HG02943 (cell line): Measurements from ENCODE around the gene ARHGEF10L.

ENCODE experiments used
- ATAC-seq: cut with Tn5 transposase; IDR thresholded peaks from one replicate; pipeline ENCODE4 v1.9.1; 2021; ENCODE audit warnings: mild to moderate bottlenecking, low read depth, moderate library complexity; ENCODE audit not compliant: unreplicated experiment

Gene ARHGEF10L

DNA sequence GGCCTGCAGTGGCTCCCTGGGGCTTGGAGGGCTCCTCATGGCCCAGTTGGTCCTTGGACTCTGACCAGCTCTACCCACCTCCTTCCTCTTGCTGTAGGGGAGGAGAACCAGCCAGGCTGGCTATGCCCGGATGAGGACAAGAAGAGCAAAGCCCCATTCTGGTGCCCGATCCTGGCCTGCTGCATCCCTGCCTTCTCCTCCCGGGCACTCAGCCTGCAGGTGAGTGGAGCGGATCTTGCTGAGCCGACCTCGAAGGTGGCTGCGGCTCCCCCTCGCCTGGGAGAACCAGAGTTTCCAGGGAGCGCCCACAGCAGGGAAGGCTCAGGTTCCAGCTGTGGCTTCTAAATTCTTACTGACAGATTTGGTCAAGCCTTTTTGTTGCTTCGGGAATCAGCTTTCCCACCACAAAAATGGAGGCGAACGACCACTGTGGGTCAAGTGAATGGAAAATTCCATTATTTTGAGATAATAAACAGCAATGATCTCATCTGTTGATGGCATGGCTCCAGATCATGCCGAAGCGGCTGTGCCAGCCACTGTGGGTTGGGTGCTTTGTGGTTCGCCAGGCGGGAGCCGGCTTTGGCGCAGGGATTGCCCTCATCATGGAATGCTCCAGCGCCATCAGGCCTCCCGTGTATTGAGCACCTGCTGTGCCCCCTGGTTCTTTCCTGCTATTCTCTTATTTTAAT is 109.1 kb downstream of the ARHGEF10L start:
- ATAC-seq, result no peak

DNA sequence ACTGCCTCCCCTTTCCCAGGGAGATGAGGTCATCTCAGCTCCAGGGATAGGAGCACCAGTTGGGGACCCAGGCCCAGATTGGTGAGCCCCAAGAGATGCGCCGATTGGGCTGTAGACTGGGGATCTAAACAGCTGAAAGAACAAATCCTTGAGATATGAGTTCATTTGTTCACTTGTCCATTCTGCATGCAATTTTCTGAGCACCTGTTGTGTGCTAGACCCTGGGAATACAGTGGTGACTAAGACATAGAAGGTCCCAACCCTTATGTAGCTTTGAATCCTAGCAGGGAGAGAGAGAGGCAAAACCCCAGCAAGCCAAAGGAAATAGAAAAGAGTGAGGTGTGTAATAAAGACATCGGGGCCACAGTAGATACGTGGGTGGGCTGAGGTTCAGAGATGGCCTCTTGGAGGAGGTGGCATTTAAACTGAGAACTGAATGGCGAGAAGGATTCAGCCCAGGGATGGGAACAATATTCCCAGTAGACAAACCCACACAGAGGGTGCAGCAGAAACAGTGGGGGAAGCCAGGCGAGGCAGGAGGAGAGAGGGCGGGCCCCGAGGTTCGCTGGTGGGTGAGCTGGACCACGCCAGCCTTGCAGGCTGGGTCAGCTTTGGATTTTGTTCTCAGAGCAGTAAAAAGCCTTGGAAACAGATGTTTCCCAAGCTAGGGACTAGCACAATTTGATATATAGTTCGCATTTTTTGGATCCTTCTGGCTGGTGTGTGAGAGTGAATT is 110.0 kb downstream of the ARHGEF10L start:
- ATAC-seq, result no peak

DNA sequence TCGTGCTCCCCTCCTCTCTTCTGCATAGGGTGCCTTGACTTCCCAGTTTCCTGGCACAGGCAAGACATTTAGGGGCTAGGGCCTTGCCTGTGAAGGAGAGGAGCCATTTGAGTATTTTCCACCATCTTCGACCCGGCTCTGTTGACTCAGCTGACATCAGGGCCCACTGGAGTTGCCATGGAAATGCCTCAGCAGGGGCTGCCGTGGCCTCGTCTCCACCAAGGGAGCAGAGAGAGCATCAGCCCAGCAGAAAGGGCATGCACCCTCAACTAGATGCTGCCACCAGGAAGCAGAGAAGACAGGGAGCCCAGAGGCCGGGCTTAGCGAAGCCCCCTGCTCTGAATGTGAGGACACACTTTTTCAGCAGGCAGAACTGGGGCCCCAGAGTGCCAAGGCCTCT is 113.8 kb downstream of the ARHGEF10L start:
- no peak for ATAC-seq

DNA sequence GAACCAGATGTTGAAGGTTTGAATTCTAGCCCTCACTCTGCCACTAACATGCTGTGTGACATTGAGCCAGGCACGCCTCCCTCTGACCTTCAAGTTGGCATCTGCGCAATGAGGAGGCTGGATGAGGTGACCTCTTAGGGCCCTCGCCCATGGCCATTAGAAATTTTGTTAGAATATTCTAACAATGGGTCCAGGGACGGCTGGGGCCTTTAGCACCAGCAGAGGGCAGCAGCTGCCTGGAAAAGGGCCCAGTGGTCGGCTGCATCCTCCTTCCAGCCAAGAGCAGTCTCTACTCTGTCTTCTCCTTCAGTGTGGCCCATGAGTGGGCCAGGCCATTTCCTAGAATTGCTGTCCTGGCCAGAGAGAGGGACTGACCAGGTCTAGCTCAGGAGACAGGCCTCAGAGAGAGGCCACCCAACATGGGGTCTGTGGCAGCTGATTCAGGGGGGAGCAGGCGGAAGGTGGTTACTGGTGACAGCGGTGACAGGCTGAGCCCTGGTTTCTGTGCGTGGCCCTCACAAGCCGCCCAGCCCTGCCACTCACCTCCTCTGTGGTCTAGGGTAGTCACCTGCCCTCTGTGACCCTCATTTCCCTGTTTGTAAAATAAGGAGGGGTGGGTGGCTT is 114.3 kb downstream of the ARHGEF10L start:
- no peak for ATAC-seq

DNA sequence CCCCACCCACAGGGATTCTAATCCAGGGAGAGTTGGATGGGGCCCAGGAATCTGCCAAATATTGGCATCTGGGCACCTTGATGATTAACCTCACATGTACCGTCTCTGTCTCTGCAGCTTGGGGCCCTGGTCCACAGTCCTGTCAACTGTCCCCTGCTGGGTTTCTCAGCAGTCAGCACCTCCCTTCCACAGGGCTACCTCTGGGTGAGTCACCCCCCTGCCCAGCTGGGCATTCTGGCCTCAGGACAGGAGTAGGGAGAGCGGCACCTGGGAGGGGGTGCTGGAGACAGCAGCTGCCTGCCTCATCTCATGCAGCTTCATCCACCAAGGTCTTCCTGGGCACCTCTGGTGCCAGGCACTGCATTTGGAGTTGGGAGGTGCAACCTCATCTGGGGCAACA is 115.0 kb downstream of the ARHGEF10L start:
- no peak for ATAC-seq

DNA sequence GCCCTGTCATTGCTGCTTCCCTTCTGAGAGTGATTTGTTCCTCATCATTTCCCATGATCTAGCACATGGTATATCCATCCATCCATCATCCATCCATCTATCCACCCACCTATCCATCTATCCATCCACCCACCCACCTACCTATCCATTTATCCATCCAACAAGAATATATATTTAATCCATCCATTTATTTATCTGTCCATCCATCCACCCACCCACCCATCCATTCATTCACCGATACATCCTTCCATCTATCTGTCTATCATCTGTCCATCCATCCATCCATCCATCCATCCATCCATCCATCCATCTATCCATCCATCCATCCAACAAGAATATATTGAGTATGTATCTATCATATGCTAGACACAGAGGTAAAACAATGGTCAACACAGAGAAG is 115.7 kb downstream of the ARHGEF10L start:
- ATAC-seq, result no peak

DNA sequence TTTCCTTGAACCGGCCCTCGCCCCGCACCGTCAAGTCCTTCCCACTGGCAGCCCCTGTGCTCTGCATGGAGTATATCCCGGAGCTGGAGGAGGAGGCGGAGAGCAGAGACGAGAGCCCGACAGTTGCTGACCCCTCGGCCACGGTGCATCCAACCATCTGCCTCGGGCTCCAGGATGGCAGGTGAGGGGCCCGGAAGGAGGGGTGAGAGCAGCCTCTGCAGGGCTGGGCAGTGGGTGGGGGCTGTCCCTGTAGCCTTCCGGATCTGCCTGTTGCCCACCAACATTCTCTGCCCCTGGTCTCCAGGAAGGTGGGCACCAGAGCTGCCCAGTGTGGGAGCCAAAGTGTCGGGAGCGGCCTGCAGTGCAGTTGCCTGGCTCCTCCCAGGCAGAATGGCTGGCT is 116.4 kb downstream of the ARHGEF10L start:
- ATAC-seq, result no peak

DNA sequence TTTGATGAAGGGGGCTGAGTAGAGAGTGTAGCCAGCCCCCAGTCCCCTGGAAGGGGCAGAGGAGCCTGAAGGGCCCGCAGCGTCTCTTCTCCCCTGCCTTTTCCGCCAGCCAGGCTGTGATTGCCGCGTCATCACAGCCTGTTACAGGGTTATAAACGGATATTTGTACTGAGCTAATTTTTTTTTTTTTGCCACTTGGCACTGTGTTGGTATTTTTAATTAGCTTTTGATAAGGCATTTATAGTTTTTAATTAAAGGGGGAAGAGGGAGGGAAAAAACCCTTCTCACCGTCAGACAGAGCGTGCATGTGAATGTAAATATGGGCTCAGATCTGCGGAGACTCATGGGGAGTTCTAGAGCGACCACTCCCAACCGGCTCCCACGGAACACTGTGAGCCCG is 117.9 kb downstream of the ARHGEF10L start:
- no peak for ATAC-seq

DNA sequence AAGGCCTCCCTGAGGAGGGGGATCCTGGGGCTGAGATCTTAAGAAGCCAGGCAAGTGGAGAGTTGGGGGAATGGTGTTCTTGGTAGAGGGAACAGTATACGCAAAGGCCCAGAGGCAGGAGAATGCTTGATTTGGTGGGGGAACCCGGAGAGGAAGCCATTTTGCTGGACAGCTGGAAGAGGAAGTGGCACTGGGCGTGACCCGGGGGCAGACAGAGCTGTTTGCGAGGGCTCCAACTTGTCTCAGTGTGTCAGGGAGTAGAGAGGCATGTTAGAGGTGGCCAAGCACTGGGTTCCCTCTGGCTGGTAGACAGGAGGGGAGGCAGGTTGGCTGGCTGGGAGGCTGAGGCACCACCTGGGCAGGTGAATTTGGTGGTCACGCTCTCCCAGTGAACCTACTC is 119.3 kb downstream of the ARHGEF10L start:
- no peak for ATAC-seq

DNA sequence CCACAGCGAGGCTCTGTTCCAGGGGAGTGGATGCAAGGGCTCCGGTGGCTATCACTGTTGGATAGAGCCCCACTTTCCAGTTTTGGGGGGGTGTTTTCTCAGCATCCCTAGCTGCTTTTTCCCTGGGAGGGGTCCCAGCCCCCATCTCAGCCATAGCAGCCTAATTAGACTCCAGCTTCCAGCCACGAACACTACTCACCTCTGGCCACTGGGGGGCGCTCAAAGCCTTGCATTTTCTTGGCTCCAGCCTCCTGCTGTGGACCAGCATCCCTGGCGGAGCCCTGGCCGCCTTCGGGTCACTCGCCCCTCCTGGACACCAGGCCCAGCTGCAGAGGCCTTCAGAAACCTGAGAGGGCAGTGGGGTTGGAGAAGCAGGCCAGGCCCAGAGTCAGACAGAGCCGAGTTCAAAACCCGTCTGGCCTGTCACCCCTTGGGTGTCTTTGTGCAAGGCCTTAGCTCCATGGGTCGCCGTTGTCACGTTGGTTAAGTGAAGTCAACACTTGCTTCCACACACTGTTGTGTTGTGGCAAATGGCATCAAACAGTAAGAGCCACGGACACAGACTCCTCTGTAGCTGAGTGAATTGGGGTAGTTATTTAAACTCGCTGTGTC is 122.2 kb downstream of the ARHGEF10L start:
- no peak for ATAC-seq

DNA sequence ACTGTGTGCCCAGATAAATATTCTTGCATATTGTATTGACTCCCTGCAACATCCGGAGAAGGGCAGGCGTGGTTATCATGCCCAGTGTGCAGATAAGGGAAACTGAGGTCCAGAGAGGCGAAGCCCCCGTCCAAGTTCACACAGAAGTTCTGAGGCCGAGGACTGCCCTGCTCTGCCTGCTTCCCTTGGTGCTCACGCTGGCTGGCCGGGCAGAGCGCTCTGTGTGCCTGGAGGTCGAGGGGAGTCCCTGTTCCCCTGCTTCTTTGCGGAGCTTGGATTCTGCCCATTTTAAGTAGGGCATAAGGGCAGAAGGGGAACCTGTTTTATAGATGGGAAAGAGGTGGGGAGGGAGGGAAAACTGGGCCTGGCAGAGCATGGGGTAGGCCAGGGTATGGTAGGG is 122.8 kb downstream of the ARHGEF10L start:
- no peak for ATAC-seq

DNA sequence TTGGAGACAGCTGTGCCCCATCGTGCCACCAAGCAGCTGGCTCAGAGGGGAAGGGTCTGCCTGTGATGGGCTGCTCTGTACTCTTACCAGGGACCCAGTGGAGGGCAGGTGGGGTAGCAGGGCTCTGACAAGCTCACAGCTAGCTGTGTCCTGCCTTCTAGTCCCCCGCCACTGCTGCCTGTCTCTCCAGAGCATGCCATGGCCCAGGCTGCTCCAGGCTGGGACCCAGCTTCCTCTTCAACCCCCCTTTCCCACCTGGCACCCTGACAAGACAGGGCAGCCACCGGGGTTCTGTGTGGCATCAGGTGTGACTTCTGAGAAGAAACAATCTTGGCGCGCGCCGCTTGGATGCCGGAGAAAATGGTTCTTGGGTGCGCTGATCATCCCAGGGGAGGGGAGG is 123.3 kb downstream of the ARHGEF10L start:
- no peak for ATAC-seq

DNA sequence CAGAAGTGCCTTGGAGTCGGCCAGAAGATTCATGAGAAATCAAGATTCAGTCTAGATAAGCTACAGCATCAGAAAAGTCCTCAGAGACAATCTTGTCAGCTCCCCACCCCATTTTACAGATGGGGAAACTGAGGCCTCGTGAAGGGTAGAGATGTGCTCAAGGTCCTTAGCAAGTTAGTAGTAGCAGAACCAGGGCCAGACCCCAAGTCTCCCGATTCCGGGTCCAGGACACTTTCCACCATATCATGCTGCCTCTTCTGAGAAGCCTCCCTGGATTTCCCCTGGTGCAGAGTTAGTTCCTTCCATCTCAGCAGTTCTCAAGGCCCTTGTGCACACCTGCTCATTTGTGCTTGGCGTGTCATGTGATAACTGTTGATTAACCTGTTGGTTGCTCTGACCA is 124.1 kb downstream of the ARHGEF10L start:
- ATAC-seq, result no peak

DNA sequence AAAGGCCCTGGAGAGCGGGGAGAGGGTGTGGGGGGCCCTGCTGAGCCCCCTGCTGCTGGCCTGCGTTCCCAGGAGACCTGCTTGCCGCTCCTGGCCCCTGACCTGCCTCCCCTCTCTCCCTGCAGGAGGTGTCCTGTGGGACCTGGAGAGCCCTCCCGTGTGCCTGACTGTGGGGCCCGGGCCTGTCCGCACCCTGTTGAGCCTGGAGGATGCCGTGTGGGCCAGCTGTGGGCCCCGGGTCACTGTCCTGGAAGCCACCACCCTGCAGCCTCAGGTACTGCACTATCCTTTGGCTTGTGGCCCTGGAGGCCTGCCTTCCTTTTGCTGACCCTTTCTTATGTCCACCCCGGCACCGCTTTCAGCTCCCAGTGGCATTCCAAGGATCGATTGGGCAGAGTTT is 124.8 kb downstream of the ARHGEF10L start:
- no peak for ATAC-seq

DNA sequence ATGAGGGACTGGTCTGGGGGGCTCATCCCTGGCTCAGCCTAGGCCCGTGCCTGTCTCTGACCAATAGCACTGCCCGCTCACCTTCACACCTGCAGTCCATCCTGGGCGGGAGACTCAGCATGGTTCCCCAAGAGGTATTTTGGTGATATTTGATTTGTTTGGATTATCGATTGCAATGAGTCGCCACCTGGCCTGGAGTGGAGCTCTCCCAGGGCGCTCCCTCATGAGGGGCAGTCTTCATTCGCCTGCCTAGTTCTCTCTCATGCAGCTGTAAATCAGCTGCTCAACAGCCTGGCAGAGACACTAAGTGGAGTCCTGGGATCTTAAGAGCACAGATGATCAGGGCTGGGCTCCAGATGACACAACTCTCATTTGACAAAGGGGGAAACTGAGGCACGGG is 125.6 kb downstream of the ARHGEF10L start:
- no peak for ATAC-seq

DNA sequence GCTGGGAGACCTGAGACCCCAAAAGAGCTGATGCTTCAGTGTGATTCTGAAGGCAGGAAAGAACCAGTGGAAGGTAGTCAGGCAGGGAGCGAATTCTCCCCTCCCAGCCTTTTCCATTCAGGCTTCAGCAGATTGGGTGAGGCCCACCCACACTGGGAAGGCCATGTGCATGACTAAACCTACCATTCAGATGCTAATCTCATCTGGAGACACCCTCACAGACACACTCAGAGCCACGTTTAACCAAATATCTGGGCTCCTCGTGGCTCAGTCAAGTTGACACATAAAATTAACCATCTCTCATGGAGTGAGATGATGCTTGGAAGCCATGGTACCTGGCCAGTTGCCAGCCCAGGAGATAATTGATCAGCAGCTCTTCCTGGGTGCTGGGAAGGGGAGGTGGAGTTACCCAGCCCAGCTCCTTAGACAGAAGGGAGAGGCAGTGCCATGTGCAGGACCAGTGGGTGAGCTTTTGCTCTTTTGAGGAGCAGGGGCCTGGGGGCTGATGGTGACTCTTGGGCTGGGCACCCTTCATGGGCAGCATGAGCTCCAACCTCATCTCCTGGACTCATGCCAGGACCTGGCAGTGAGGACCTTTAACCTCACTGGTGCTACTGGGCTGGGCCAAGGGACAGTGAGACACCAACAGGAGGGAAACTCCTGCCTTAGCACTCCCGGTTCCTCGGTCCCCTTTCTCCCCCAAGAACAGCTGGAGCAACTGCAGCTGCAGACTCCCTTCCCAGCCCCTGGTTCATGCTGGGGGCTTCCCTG is 126.6 kb downstream of the ARHGEF10L start:
- no peak for ATAC-seq

DNA sequence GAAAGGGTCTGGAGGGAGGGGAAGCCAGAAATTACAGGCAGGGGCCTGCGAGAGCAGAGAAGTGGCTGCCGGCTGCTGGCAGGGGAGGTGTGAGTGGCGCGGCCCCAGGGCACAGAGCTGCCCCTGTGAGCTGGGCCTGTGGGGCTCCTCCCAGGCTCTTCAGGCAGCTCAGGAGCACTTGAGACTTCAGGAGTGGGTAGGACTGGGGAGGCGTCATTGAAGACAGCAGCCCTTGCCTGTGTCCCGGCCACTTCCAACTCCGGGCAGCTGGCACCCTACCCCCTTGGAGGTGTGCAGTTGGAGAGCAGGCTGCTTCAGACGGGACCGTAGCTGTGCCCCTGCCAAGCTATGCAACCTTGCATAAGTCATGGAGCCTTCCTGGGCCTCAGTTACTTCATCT is 128.1 kb downstream of the ARHGEF10L start:
- no peak for ATAC-seq

DNA sequence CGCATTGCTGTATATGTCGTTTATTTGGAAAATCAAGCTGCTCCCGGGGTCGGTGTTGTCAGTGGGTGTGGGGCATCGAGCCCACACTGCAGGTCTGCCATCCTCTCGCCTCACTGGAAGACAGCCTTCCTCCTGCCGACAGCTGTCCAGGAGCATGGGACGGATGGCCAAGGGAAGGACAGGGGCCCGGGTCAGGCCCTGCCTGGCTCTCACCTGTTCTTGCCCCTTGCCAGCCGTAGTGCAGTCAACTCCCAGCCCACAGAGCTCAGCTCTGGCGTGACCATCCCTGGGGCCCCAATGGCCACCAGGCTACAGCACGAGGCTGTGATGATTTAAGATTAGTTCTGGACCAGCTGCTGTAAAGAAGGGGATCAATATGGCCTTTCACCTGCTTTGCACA is 128.7 kb downstream of the ARHGEF10L start:
- ATAC-seq, result no peak

DNA sequence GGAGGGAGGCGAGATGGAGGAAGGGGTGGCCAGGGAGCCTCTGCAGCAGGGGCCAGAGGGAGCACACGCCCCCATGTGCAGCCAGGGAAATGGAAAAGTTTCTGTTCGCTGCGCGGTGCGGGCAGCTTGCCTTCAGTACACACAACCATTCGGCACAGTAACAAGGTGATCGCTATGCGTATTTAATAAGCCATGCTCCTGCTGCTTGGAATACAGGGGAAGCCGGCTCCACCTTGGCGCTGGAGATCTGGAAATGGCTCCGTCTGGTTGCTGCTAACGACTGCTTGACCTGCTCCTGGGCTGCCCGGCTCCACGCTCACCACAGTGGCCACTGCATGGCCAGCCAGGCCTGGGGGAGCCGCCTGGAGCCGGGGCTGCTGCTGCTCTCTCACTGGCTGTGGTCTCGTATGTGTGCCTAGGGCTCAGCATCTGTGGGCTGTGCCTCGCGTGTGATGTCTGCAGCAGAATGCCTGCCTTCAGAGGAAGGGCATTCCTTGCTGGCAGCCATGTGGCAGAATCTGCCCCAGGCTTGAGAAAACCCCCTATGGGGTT is 129.2 kb downstream of the ARHGEF10L start:
- no peak for ATAC-seq

DNA sequence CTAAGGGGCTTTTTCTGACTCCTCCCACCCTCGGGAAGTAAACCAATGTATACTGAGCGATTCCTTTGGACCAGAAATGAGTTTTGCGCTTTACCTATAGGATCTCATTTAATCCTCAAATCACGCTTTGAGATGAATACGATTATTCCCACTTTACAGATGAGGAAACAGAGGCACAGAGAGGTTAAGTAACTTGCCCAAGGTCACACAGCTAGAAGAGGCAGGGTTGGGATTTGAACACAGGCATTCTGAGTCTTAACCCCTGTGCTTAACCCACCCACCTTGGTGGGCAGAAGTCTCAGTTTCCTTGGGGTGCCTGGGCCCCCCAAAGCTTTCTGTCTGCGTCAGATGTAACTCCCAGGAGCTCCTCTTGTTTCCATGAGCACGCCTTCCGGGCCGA is 129.8 kb downstream of the ARHGEF10L start:
- ATAC-seq, result no peak
